NCI-H345 (cell line): ENCODE data around the gene DGKA.
A peak's percentile ranks its signal among the peaks of the same experiment; 100 is the strongest.
"Not testable (repeated sequence)": the region's sequence is repeated elsewhere in the genome, so short reads cannot be mapped to it uniquely, and the experiment has no call there.

Experiments
- DNase-seq: peaks from one replicate; lab custom pipeline; 2025; lab: John Stamatoyannopoulos, UW

DGKA gene

DNA sequence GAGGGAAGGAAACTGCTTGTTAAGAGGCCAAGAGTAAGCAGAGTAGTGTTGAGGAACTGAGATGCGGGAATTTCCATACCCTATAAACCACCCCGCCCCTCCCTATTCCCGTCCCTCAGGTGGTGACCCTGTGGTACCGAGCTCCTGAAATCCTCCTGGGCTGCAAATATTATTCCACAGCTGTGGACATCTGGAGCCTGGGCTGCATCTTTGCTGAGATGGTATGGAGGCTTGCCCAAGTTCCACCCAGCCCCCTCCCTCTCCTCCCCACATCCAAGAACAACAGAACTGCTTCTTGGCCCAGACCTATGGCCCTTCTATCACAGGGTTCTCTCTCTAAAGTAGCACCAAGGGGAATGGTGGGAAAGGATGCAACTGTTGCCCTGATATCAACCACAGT, 38.4 kb downstream of the DGKA start:
- DNase-seq, result no peak

DNA sequence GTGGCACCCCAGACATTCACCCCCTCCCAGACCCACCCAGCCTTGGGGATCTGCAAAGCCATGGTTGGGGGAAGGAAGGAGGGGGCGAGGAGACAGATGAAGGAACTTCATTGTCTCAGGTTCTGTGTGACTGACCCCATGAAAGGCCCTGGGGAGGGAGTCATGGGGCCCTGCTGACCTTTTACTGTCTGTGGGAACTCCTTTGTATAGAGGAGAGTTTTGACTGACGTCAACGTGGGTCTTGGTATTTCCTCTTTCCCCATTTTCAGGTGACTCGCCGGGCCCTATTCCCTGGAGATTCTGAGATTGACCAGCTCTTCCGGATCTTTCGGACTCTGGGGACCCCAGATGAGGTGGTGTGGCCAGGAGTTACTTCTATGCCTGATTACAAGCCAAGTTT, 39.8 kb downstream of the DGKA start:
- no peak for DNase-seq

DNA sequence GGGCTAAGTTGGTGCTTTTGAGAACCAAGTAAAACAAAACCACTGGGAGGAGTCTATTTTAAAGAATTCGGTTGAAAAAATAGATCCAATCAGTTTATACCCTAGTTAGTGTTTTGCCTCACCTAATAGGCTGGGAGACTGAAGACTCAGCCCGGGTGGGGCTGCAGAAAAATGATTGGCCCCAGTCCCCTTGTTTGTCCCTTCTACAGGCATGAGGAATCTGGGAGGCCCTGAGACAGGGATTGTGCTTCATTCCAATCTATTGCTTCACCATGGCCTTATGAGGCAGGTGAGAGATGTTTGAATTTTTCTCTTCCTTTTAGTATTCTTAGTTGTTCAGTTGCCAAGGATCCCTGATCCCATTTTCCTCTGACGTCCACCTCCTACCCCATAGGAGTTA, 41.1 kb downstream of the DGKA start:
- no peak for DNase-seq

DNA sequence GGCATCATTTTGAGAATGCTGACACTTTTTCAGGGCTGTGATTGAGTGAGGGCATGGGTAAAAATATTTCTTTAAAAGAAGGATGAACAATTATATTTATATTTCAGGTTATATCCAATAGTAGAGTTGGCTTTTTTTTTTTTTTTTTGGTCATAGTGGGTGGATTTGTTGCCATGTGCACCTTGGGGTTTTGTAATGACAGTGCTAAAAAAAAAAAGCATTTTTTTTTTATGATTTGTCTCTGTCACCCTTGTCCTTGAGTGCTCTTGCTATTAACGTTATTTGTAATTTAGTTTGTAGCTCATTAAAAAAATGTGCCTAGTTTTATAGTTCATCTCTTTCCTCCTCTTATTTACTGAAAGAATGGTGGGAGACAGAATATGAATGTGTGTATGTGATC, 41.5 kb downstream of the DGKA start:
- DNase-seq, result no peak

DNA sequence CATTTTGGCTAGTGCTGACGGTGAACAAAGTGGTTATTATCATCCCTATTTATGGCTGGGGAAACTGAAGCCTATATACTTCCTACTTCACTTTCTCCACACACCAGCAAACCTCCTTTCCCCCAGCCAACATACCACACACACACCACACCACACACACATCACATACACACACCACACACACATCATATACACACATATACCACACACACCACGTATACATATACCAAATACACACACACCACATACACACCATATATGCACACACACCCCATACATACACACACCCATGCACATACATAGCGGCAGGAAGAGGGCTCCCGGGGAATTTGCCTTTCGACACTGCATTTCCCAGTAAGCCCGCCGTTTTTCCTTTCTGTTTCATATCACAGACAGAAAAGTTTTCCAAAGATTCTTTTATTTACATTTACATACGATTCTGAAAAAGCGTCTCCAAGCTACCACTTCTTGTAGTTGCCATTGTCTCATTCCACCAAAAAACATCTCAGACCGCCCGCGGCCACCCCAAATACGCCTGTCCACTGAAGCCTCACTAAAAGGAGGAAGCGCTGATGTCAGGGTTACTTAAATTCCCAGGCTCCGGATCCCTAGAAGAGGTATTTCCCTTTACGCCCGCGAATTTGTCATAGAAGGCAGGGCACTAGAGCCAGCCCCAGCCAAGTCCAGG, 42.1 kb downstream of the DGKA start:
- DNase-seq, result no peak

DNA sequence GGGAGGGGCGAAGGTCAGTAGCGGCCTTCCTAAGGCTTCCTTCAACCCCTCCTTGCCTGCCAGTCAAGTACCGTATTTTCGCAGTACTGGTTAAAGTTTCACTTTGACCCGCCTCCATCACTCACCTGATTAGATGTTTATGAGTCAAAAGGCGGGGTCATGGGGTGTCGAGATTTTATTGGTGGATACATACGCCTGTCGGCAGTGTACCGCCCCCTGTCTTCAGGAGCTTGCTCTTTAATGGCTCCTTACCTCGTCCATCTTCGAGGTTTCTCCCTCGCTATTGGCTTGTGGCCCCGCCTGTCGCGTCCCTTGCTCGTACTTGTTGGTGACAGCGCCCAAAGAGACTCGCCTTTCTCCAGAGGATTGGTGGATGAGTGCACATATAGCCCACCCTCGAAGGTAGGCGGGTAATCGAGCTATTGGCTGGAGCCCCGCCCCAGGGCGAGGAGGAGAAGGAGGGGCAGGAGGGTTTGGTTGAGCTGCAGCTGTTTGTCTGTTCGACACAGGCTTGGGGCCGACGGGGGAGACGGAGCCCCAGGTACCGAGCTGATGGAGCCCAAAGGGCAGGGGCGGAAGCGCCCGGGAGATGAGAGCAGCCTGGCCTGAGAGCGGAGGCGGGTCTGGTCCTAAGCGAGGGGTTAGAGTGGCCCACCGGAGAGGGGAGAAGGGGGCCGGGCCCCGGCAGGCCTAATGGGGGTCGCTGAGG, 42.8 kb downstream of the DGKA start, which contains the start of gene RAB5B:
Gene RAB5B (plus strand): TSS at position 480 of the 709 bp plus-strand sequence. CDS start 12,883 bp downstream, outside the sequence.
- peak; percentile 100 for DNase-seq

DNA sequence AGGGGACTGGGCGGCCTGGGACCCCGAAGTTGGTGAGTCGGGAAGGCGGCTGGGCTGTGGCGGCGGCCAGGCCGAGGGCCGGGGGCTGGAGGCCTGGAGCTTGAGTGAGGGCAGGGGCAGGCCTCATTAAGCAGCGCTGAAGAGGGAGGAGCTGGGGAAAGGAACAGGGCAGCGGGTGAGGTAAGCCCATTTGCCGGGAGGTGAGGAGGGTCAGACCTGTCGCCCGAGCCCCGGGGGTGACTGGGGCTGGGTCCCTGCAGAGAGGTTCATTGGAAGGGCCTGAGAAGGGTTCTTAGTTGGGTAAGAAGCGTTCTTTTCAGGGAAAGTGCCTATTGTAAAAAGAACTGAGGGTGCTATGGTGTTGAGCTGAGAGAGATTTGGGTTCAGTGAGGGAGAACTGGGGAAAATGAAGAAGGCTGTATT, 43.4 kb downstream of the DGKA start:
- peak; percentile 40 for DNase-seq

DNA sequence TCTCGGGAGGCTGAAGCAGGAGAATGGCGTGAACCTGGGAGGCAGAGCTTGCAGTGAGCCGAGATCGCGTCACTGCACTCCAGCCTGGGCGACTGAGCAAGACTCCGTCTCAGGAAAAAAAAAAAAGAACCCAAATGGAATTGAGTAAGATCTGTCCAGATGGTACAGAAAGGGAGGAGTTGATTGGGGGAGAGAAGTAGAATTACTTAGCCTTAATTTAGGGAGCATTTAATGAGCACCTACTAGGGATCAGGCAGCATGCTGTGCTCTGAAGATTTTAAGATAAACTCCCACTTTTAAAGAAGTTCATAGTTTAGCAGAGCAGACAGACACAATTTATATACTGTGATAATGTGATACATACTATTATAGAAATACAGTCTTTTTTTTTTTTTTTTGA, 47.4 kb downstream of the DGKA start:
- no peak for DNase-seq

DNA sequence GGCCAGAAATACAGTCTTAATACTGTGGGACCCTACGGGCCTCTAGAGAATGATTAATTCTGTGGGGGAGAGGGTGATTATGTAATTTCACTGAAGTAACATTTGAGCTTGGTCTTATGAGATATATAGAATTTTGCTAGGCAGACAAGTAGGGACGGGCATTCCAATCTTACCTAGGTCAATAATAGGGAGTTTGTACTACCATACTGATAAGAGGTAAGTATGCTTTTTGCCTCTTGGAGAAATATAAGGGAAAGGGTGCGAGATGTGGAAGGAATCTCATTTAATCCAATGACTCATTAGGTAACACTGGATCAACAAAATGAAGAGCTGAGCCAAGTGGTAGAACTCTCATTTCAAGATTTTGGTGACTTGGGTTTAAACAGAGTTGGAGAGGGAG, 48.1 kb downstream of the DGKA start:
- no peak for DNase-seq

DNA sequence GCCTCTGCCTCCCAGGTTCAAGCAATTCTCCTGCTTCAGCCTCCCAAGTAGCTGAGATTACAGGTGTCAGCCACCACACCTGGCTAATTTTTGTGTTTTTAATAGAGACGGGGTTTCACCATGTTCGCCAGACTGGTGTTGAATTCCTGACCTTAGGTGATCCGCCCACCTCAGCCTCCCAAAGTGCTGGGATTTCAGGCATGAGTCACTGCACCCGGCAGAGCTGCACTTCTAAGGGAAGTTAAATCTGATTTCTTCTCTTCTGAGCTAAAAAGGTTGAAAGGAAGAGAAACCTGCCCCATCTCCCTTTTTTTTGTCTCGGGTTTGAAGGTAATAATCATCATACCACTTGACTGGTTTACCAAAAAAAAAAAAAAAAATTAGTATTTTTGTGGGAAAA, 50.9 kb downstream of the DGKA start:
- not testable (repeated sequence) for DNase-seq

DNA sequence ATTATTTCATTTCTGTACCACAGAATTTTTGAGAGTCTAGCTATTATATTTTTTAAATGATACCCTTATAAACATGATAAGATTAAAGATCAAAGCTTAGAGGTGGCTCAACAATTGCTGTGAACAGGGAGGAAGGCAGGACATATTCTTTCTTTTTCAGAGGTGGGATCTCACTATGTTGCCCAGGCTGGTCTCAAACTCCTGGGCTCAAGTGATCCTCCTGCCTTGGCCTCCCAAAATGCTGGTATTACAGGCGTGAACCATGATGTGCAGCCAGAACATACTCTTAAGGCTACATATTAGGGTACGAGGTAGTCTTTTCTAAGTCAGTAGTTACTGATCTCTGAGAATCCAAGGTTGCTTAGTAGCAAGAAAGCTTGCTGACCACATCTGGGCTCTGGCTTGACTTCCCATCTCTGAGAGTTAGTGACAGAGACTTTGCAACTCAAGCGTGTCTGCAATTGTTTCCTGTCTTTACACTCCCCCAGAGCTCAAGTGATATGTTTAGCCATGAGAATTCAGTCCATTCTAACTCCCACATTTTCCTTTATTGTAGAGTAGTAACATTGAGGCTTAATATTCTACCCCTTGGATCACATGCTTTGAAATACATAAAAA, 51.5 kb downstream of the DGKA start:
- no peak for DNase-seq

DNA sequence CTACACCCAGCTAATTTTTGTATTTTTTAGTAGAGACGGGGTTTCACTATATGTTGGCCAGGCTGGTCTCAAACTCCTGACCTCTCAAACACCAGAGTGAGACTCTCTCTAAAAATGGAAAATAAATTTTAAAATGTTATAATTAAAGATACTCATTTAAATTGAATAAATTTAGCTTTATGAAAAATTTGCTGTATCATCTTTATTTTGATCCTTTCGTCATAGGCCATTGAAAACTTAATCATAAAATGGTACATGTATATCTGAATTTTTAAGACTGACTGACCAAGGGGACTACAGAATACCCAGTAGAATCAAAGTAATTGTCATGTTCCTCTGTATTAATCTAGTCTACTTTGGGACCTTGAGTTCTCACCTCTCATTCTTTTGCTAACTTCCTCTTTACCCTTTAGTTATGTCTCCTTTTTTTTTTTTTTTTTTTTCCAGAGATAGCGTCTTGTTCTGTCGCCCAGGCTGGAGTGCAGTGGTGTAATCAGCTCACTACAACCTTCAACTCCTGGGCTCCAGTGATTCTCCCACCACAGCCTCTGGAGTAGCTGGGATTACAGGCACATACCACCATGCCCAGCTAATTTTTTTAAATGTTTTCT, 52.4 kb downstream of the DGKA start:
- no peak for DNase-seq

DNA sequence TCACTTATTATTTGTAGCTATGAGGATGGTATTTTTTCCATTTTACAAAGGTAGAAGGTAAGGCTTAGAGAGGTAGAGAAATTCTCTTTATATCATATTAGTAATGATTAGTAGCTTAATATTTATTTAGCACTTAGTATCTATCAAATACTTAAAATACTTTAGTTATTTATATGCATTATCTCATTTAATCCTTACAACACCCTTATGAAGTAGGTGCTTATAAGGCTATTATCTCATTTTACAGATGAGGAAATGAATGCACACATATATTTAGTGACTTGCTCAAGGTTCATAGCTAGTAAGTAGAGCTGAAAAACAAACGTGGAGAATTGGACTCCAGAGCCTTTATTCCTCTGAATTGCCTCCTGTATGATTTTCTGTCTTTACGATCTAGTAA, 53.9 kb downstream of the DGKA start:
- no peak for DNase-seq

DNA sequence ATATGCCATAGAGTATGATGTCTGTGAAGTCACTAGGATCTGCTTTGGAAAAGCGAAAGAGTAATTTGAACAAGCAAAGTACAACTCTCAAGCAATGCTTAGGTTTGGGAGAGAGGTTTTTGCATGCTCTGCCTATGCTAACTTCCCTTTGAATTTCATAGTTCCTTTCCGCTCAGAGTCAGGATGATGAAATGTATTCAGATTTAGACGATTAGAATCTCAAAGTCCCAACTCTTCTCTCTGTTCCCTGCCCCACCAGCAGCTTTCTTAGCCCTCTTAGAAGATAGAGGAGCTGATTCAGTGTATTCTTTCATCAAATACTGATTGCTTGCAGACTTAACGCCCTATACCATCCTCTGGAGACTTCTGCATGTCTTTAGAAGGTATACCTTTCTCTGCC, 54.4 kb downstream of the DGKA start:
- DNase-seq, result no peak

DNA sequence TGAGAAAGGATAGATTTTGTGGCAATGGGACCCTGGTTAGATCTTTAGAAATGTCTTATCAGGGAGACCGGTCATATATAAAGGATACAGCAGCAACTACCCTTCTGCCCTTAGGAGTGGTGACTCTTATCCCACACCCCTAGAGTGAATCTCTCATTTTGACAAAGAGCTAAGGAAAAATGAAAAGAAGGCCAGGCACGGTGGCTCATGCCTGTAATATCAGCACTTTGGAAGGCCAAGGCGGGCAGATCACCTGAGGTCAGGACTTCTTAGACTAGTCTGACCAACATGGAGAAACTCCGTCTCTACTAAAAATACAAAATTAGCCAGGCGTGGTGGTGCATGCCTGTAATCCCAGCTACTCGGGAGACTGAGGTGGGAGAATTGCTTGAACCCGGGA, 55.0 kb downstream of the DGKA start:
- not testable (repeated sequence) for DNase-seq

DNA sequence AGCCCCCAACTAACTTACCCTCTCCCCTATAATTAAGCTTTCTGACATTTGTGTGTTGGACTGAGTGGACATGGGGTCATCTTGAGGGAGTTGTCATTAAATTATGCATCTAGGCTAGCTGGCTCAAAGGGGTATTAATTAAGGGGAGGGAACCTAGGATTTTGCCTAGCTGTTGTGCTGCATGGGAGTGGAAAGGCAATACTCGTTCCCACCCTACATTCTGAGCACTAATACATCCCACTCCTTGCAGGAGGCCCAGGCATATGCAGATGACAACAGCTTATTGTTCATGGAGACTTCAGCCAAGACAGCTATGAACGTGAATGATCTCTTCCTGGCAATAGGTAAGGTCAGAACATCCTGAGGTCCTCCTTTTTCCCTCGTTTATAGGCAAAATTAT, 60.1 kb downstream of the DGKA start:
- no peak for DNase-seq

DNA sequence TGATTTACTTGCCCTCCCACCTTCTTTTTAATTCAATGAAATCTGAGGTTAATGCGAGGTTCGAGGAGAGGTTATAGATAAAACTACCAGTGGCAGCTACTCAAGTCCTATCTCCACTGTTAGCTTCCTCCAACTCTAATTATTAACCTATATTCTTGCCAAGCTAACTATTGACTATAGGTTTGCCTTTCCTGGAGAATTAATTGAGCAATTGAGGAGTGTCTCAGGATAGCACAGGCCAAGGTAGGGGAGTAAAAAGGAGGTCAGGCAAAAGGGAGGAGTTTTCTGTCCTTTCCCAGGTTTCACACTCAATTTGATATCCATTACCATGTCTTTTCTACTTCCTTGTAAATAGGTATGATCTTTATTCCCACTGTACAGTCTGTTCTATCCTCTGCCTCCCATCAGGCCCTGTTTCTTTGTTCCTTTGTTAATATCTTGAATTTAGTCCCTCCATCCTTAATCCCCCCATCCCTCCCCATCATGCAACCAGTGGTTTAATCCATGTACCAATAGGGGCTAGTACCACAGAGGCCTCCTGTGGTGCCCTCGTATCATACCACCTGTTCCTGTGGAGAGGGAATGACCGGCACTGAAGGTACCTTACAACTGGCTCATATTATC, 62.4 kb downstream of the DGKA start:
- DNase-seq, result no peak

DNA sequence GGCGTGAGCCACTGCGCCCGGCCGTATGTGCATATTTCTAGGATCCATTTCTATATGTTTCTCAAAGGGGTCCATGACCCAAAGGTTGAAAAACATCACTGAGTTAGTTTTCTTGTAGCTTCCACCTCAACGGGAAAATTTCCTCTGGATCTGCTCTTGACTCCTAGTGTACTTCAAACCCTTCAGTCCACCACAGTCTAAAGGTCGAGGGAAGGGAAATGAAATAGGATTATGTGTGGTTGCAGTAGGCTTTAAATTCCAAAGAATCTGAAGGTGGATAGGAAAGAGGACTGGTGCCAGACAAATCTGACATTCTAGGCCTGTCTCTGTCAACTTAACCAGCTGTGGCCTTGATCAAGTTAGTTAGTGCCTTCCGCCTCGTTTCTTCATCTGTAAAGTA, 64.4 kb downstream of the DGKA start:
- DNase-seq, result no peak

DNA sequence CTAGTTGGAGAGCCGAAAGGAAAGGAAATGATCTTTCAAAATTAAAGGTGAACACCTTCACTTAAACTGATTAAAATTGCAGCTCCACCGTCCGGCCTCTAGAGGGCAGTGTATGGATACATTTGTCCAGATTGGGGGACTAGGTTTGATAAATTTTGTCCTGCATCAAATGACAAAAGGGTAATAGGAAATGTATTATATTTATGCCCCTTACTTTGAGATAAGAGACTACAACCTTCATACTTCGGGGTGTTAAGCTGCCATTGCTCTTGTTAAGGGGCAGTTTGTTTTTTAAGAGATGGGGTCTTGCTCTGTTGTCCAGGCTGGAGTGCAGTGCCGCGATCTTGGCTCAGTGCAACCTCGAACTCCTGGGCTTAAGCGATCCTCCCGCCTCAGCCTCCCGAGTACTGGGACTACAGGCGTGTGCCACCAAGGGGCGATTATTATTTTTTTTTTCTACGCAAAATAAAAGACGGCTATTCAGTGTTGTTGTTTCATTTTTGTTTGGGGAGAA, 65.3 kb downstream of the DGKA start:
- peak; percentile 64 for DNase-seq

DNA sequence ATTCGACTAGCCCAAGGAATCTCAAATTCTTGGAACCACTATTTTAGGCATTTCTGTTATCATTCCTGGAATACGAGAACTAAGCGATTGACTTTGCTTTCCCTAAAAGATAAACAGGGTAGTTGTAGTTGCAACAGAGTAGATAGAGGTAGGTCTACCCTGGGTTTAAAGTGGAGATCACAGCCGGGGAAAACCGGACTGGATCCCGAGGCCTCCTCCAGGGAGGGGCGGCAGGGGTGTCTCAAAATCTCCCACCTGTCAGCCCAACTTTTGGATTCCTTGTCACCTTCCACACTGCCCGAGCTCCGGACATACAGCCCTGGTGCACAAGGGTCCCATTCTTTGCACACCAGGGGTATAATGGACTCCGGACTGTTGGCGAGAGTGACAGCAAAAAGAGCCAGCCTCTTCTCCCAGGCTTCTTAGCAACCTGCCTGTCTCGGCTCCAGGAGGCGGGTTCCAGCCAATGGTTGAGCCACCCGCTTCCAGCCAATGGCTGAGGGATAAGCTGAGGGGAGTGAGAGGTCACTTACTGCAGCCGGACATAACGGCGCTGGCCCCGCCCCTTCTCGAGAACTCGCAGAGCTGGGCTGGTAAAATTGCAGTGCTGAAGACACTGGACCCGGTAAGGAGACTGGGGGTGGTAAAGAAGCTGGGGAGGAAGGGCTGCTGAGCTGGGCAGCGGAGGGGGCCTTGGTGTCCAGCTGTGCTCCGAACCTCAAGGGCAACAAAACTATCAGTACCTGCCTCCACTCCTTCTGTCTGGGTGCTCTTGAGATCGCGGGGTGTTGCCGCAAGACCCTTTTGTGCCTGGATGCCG, 66.0 kb downstream of the DGKA start, which contains the start of gene SUOX:
Gene SUOX (plus strand): TSS at position 562 of the 820 bp plus-strand sequence. CDS start 4,946 bp downstream, outside the sequence.
- DNase-seq, result peak; percentile 89

DNA sequence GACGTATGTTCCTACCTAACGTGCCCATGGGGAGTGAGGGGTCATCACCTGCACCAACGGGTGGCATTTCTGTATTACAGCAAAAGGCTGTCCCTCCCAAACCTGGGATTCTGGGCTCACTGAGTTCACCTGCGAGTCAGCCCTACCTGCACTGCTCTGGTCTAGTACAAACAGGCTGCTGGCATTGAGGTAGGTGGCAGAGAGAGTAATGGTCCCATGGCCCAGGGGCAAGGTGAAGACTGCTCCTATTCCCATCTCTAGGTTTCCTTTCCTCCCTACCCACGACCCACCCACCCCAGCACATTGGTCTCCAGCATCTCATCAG, 66.5 kb downstream of the DGKA start:
- no peak for DNase-seq
